HG03280 (cell line): Measurements from ENCODE around the gene TTC38.

Source experiments
- ATAC-seq: cut with Tn5 transposase; IDR thresholded peaks from one replicate; pipeline ENCODE4 v1.9.1; 2021; ENCODE audit warnings: mild to moderate bottlenecking, moderate library complexity; ENCODE audit not compliant: unreplicated experiment

TTC38 gene

DNA sequence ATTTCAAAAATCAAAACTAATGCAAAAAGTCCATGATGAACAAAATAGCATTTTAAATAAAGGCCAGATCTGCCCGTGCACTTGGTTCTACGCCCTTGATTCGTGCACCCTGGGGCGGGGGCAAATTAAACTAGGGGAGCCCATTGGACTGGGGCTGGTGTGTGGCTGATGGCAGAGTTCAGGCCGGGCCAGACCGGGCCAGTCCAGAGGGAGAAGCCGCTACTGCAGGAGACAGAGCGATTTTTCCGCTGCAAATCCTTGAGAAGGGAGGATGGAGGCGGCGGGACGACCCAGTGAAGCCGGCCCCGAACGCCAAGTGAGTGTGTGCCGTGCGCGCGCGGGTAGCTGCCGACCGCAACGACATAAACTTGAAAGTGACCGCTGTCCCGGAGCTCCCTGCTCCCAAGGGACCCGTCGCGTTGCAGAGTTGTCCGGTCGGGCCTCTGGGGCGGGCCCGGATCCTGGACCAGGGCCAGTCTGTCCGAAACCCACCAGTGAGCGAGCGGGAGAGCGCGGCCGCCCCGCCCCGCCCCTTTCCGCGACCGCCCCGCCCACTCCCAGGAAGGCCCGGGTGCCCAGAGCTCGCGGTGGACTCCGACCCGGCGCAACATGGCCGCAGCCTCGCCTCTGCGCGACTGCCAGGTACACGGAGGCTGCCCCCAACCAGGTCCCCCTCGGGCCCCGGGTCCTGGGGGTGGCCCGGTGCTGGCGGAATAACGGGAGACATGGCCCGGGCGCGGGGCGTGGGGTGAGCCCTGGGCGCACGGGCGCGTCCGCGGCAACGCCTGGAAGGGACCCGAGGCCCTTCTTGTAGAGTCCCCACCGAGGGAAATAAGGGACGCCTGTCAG is at the start of gene TTC38:
Gene TTC38, plus strand, starts transcription at position 578 of the 849 bp plus-strand sequence. Its CDS starts 32 bp downstream, at position 610.
- peak; percentile 74 for ATAC-seq

DNA sequence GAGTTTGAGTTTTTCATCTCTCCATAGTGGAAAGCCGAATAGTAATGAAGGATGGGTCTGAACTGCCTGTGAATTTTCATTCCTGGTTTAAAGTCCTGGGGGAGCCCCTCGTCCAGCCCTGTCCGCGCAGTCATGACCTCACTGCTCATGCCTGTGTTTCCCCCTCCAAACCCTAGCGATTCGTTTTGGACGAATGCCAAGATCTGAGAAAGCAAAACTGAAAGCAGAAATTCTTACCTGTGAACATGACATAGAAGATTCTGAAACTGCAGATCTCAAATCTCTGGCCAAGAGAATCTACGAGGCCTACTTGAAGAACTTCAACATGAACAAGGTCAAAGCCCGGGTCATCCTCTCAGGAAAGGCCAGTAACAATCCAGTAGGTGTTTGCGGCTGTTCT is 48.2 kb upstream of the TTC38 start:
- ATAC-seq, result no peak

DNA sequence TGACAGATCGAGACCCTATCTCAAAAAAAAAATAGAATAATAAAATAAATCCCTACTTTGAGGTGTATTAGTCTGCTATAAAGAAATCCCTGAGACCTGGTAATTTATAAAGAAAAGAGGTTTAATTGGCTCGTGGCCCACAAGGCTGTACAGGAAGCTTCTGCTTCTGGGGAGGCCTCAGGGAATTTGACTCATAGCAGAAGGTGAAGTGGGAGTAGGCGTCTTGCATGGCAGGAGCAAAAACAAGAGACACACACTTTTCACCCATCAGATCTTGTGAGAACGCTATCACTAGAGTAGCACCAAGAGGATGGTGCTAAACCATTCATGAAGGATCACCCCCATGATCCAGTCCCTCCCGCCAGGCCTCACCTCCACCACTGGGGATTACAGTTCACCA is 46.9 kb upstream of the TTC38 start:
- no peak for ATAC-seq

DNA sequence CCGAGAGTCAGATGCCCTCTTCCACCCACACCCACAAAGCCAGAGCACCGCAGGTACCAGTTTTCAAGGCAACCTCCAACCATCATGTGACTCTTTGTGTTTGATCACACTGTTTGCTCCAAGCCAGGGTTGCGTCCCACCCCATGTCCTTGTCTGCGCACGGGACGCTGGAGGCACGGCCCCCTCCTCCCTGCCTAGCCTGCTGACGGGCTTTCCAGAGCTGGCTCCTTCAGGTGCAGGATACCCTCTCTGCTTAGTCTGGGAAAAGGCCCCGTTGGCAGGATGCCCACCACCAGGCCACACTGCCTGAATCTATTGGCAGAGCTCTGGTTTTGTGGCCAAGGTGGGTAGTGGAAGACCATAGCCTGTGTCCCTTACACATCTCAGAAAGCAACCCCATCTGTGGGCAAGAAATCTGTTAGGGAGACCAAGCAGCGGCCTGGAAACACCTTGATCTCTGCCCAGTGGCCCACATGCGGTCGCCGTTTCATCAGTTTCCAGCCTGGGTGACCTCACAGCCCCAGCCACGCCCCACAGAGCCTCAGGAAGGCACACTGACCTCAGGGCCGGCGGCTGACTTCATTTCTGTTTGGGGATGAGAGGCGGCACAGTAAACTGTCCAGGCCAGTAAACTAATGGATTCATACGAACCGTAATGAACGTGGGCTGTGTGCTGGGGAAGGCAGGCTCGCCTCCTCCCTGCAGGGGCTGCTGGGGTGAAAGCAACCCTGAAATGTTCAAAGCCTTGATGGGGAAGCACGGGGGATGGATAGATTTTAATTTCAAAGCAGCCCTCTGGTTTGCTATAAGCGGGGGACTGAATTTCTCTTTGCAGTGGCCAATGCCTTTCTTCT is 43.5 kb upstream of the TTC38 start:
- no peak for ATAC-seq

DNA sequence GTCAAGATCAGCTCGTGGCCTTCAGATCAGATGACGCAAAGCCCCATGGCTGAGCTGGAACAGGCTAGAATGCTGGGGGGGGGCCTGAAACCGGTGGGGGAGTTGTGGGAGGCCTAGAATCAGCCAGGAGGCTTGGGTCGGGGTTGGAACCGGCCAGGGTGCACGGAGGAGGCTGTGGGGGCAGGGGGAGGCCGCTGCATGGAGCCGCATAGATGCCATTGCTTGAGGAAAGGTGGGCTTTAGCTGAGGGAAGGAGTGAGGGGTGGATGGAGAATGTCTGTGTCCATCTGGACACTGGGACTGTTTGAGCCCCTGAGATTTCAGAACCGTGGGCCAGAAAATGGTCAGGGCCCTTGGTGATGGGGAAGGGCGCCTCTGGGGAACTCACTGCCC is 42.9 kb upstream of the TTC38 start:
- ATAC-seq, result no peak

DNA sequence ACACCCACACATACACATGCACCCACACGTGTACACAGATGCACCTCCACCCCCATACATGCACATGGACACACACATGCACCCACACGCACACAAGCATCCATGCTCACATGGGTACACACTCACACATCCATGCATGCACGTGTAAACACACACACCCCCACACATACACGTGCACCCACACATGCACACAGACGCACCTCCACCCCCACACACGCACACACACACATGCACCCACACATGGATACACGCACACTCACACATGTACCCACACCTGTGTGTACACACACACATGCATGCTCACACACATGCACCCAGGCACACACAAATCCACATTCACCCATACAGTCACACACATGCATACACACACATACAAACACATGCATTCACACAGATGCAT is 42.2 kb upstream of the TTC38 start:
- ATAC-seq, result no peak

DNA sequence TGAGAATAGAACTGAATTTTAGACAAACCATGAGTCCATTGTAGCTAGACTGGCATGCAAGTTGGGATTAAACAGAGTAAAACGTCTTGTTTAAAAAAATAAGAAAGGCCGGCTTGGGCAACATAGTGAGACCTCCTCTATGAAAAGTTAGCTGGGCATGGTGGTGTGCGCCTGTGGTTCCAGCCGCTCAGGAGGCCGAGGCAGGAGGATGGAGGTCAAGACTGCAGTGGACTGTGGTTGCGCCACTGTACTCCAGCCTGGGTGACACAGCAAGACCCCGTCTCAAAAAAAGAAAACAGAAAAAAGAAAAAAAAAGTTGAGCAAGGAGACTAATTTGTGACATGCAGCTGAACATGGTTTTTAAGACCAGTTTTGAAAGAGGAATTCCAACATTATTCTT is 41.2 kb upstream of the TTC38 start:
- ATAC-seq, result no peak

DNA sequence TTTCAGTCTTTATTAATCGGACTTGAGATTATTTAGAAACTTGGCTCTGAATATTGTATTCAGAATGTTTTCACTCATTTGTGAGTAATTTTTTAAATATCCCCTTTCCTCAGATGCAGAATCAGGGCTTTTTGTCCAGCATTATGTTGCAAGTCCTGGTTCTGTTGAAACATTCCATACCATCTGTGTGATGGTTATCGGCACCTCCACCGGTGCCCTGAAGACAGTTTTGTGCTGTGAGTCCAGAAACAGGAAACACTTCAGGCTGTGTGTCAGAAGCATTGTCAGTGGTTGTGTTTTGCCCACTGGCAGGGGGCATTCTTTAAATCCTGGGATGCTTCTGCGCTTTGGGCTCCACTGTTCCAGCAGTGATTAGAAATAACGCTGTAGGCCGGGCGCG is 38.1 kb upstream of the TTC38 start:
- ATAC-seq, result no peak

DNA sequence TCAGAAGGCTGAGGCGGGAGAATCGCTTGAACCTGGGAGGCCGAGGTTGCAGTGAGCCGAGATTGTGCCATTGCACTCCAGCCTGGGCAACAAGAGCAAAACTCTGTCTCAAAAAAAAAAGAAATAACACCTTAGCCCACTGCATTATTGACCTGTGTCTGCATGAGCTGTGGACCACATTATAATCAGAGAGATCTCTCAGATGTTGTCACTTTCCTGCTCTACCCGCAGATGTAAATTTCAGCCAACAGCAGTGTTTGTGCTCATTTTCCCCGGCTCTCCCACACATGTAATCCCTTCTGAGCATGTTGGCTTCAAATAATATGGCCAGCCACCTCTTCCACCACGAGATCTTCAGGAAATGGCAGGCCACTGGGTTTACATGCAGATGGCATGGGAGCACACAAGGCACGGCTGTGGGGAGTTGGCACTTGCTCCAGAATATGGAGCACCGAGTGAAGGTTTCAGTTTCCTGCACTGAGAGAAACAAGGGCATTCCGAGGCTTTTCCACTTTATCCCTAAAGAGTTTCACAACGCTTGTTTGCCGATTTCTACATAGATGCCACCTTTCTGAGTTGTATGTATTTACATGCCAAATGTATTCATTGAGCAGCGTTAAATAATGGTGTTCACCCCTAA is 37.4 kb upstream of the TTC38 start:
- ATAC-seq, result no peak

DNA sequence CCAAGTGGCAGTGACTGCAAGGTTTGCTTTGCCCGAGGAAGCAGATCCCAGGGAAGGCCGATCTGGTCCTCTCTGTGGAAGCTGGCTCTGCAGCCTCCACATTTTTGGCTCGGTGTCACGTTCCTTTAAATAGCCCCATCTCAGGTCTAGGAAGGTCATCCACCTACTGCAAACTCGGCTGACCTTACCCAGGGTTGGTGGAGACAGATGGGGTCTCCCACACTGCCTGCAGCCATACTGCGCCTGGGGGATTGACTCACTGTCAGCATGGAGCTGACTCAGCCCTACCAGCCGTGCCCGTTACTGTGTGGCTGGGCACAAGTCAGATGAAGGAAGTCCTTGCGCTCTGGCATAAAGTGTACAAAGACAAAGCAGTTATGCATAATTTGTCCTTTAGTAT is 34.6 kb upstream of the TTC38 start:
- no peak for ATAC-seq

DNA sequence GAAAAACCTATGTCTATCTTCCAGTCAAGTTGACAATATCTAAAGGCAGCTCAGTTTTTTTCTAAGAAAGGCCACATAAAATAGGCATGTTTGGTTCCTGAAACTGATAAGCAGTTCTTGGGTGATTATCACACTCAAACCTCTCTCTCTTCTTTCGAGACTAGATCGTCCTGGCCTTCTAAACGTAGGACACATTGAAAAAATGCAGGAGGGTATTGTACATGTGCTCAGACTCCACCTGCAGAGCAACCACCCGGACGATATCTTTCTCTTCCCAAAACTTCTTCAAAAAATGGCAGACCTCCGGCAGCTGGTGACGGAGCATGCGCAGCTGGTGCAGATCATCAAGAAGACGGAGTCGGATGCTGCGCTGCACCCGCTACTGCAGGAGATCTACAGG is 32.8 kb upstream of the TTC38 start:
- ATAC-seq, result no peak

DNA sequence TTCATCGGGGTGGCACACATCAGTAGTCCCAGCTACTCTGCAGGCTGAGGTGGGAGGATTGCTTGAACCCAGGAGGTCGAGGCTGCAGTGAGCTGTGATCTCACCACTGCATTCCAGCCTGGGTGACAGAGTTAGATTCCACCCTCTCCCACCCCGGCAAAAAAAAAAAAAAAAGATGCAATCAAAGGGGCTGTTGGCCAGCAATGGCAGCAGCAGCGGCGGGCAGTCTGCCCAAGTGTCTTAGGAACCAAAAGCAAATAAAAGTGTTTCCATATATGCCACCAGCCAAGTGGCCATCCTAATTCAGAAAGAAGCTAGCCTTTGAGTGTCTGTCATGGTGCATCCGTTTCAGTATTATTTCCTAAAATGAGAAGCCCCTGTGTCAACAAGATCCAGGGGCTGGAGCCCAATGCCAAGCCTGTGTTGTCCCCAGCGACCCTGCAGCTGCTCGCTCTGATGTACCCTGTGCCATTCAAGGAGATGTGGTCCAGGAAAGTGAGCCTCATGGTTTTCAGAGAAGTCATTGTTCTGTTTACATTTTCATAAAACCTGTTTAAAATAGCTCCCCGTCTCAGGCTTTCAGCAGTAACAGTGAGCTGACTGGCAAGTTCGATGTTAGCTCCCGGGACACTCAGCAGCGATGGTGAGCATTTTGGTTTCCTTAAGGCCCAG is 30.2 kb upstream of the TTC38 start:
- no peak for ATAC-seq

DNA sequence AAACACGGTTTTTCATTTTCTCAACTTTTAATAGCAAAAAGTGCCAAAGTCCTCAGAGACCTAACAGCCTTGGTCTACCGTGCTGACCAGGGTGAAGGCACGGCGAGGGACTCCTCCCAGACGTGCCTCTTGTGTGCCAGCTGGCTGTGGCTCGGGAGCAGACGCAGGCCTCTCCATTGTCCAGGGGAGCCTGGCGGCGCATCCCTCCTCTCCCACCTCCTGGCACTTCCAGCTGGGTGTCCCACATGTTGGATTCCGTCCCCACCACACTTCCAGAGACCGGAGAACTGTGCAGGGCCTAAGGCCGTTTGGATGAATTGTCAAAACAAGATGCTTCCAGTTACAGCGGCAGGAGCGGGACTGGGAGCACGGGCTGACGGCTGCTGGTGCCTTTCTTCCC is 29.3 kb upstream of the TTC38 start:
- ATAC-seq, result no peak

DNA sequence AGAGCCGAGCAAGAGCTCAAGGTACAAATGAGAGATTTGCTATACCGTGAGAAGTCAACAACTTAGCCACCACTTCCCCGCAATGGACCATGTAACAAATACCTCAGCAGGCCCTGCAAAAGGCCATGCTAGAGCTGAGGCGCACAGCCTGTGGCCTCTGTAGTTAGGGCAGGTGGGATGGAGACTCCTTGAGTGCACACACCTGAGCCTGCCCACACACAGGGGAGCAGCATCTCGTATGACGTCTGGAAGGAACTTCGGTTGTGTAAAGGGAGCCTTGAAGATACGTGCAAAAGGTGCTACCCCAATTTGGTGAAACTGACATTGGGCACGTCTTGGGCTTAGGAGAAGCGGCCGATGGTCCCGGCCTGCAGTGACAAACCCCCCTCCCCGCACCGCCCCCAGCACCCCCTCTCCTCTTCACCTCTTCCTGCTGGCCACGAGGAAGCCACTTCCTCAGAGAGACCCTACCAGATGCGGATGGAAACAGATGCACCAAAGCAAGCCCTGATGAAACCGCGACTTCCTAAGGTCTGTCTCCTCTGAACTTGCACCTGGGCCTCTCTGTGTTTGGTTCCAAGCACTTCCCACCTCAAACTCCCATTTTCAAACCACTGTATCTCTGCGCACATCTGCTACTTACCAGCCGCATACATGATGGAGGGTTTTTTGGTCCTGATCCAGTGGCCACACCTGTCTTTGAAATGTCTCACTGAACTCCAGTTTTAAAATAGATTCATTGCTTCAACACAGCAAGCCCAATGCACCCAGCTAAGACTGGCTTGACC is 28.4 kb upstream of the TTC38 start:
- ATAC-seq, result no peak

DNA sequence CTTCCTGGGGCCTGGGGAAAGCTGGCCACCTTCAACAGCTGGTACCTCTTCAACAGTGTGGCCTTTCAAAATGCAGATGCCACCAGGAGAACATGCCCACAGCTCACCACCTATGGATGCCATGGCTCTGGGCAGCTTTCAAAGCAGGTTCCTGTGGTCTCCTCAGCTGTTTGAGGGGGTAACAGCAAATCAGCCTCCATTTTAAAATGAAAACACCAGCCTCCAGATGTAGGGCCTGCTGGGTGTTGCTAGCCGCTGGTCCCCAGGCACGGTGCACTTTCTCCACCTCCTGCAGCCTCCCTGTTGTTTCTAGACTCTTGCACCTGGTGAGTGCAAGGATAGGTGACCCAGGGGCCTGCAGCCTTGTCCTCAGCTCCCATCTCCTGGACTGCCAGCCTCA is 27.7 kb upstream of the TTC38 start:
- ATAC-seq, result no peak

DNA sequence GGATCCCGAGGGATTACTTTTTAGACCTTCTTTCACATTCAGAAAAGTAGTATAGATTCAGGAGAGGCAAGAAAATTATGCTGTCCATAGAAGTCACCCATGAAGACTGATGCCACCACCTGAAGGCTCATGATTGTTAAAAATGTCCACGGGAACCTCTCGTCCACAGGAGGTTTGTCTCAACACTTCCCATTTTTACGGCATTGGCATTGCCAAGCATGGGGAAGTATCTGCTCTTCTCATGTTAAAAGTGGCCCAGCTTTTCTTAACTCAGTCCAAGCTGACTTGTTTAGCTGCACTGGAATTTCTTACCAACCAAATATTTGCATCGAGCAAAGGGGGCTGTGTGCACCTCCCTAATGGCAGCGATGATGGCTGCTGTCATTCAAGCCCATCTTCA is 27.3 kb upstream of the TTC38 start:
- ATAC-seq, result no peak

DNA sequence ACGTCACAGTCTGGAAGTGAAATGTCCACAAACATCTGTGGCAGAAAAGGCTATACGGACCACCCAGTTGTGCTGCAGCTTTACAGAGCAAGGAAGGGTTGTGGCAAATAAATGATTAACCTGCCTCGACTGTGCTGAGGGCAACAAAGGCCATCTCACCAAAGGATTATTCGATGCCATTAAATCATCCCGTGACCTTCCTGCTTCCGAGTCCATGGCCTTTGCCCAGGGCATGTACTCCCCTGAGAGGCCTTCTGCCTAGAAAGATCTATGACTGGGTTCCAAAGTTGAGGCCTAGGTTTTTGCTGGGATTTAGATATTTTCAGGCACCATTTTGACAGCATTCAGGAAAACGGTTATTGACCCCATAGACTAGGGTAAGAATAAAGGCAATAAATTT is 26.9 kb upstream of the TTC38 start:
- ATAC-seq, result no peak

DNA sequence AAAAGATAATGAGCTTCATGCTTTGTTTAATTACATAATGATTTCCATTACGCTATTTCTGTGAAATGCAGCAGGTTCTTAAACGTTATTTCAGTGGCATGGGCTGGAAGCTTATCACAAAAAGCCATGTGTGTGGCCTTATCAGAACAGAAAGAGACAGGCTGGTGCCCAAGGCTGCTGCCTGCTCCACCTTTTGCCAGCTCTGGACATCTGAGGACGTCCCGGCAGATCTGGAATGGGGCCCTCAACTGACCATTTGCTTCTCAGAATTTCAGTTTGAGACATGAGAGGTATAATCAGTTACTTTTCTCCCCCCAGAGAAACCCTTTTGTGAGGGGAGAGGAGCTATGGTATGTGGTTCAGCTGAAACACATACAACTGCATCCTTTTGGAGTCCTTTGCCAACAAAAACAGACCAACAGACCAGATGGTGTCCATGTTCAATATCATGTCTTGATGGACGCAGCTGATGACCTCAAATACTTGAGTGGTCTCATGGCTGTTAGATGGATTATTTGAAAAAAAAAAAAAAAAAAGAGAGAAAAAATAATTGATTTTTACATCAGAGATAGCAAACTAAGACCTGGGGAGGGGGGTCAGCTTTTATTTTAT is 26.3 kb upstream of the TTC38 start:
- ATAC-seq, result no peak

DNA sequence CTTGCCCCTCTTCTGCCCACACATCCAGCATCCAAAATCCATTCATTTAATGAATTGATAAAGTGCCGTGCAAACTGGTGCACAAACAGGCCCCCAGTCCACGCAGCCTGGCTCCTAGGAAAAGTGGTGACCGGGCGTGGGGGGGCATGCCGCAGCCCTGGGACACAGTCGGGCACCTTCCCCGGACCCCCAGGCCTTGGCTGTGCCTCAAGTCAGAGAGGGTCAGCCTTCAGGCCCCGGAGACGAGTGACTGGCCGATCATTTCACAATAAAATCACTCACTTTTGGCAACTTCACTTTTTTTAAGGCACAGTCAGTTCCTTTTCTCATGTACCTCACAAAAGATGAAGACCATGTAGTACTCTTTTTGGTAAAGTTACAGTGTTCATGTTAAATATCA is 25.7 kb upstream of the TTC38 start:
- no peak for ATAC-seq

DNA sequence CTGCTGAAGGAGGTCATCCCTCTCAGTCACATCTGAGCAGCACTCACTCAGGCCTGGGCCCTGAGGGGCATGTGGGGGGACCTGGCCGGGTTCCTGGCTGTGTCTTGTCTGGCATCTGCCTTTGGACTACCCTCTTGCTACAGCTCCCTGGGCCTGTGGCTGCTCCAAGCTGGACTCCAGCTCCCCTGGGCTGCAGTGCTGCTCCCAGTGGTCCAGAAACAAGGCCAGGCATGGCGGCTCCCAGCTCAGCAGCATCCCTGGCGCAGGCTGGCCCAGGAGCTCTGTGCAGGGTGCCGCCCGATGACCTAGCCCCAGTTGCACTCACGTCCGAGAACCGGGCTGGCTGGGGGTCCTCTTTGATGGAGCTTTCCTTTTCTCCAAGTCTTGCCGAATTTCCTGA is 23.0 kb upstream of the TTC38 start:
- no peak for ATAC-seq
